ENCODE data around the gene LGALS13.
"Not testable (repeated sequence)": the region's sequence is repeated elsewhere in the genome, so short reads cannot be mapped to it uniquely, and the experiment has no call there.

LGALS13 gene

DNA sequence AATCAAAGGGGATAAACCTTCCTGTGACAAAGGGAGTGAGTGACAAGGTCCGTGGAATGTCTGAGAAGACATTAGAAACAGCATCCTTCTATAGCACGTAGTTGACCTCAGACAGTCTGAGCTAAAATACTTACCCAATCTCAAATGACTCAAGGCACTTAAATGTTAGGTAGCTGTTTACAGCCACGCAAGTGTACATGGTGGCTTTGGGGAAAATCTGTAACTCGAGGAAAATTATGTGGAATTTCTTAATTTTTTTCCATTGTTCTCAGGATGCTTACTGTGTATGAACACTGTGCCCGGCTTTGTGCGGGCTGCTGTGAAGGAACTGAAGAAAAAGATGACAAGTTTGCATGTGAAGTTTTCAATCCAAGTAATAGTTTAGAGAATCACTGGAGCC is 5.2 kb downstream of the LGALS13 start:
- H3K4me3 ChIP-seq (ENCODE audit: low read depth in 1 of 2, low read length in 2 of 2): no peak overlapping the region
- no peak overlapping the region for H3K27ac ChIP-seq (ENCODE audit: low read depth, low read length)
- peaks cover 0 to 4% of the 10 kb centered on the region in 2 donors for H3K27me3 ChIP-seq (ENCODE audit: control insufficient read depth in 1 of 2, insufficient read depth in 2 of 2, low read length in 2 of 2)
- no peaks in the 10 kb centered on the region for H3K36me3 ChIP-seq (ENCODE audit: control insufficient read depth in 1 of 2, insufficient read depth in 2 of 2, low read length in 2 of 2)
- H3K4me1 ChIP-seq (ENCODE audit: control insufficient read depth in 1 of 2, insufficient read depth in 2 of 2, low read length in 2 of 2): no peaks in the 10 kb centered on the region
- no peaks in the 10 kb centered on the region for H3K9me3 ChIP-seq (ENCODE audit: control insufficient read depth in 1 of 2, low read length in 2 of 2)
- H3K9ac ChIP-seq (ENCODE audit: low read depth in 1 of 2, low read length in 2 of 2): no peak overlapping the region

GRCh38 chr19:39613597-39613996 is 11.3 kb downstream of the LGALS13 start:
- Histone ChIP-seq H3K27ac (ENCODE audit: low read depth, low read length) (no peak overlapping the region), H3K36me3 (ENCODE audit: control insufficient read depth in 1 of 2, insufficient read depth in 2 of 2, low read length in 2 of 2) (no peaks in the 10 kb centered on the region), H3K4me3 (ENCODE audit: low read depth in 1 of 2, low read length in 2 of 2) (no peak overlapping the region), H3K27me3 (ENCODE audit: control insufficient read depth in 1 of 2, insufficient read depth in 2 of 2, low read length in 2 of 2) (no peaks in the 10 kb centered on the region), H3K9ac (ENCODE audit: low read depth in 1 of 2, low read length in 2 of 2) (no peak overlapping the region), H3K9me3 (ENCODE audit: control insufficient read depth in 1 of 2, low read length in 2 of 2) (peaks cover 0 to 4% of the 10 kb centered on the region in 2 donors), H3K4me1 (ENCODE audit: control insufficient read depth in 1 of 2, insufficient read depth in 2 of 2, low read length in 2 of 2) (no peaks in the 10 kb centered on the region)

DNA sequence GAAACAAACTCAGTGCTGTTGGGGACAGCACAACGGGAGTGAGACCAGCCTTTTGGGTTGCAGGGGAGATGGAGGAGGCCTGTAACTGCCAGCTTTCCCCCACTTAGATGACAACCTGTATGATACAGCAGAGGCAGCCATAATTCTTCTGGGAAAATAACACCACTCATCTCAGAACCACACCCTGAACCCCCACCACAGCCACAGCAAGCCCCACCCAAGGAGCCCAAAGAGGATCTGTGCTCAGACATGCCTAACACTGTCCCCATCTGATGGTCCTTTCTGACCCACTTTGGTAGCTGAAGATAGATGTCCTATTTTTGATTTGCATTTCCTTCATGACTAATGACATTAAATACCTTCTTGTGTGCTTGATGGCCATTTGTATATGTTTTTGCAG is 15.4 kb downstream of the LGALS13 start:
- H3K9me3 ChIP-seq (ENCODE audit: control insufficient read depth in 1 of 2, low read length in 2 of 2): peaks cover 0 to 4% of the 10 kb centered on the region in 2 donors
- H3K36me3 ChIP-seq (ENCODE audit: control insufficient read depth in 1 of 2, insufficient read depth in 2 of 2, low read length in 2 of 2): no peaks in the 10 kb centered on the region
- no peaks in the 10 kb centered on the region for H3K27me3 ChIP-seq (ENCODE audit: control insufficient read depth in 1 of 2, insufficient read depth in 2 of 2, low read length in 2 of 2)
- H3K27ac ChIP-seq (ENCODE audit: low read depth, low read length): no peak overlapping the region
- H3K4me1 ChIP-seq (ENCODE audit: control insufficient read depth in 1 of 2, insufficient read depth in 2 of 2, low read length in 2 of 2): no peaks in the 10 kb centered on the region
- no peak overlapping the region for H3K4me3 ChIP-seq (ENCODE audit: low read depth in 1 of 2, low read length in 2 of 2)
- H3K9ac ChIP-seq (ENCODE audit: low read depth in 1 of 2, low read length in 2 of 2): no peak overlapping the region

- Histone ChIP-seq H3K9ac (ENCODE audit: low read depth in 1 of 2, low read length in 2 of 2) (no peak overlapping the region), H3K9me3 (ENCODE audit: control insufficient read depth in 1 of 2, low read length in 2 of 2) (no peaks in the 10 kb centered on the region), H3K27me3 (ENCODE audit: control insufficient read depth in 1 of 2, insufficient read depth in 2 of 2, low read length in 2 of 2) (no peaks in the 10 kb centered on the region), H3K36me3 (ENCODE audit: control insufficient read depth in 1 of 2, insufficient read depth in 2 of 2, low read length in 2 of 2) (no peaks in the 10 kb centered on the region), H3K27ac (ENCODE audit: low read depth, low read length) (no peak overlapping the region), H3K4me3 (ENCODE audit: low read depth in 1 of 2, low read length in 2 of 2) (no peak overlapping the region), H3K4me1 (ENCODE audit: control insufficient read depth in 1 of 2, insufficient read depth in 2 of 2, low read length in 2 of 2) (no peaks in the 10 kb centered on the region)
Observed at GRCh38 chr19:39623946-39624345, 21.6 kb downstream of the LGALS13 start.

DNA sequence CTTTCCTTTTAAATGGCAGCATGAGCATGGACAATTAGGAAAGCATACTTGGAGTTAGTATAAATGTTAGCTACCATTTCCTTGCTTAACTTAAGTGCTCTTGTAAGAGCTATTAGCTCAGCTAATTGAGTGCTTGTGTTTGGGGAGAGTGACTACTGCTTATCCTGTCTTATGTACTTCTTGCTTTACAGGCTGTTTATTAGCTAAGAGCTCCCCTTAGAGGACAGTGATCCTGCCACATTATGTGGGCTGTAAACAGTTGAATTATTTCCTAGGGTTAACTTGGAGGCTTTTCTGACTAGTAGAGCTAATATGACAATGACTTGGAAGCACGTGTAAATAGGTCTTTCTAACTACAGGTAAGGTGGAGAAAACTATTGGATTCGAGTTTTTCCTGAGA is 25.3 kb downstream of the LGALS13 start:
- H3K27me3 ChIP-seq (ENCODE audit: control insufficient read depth in 1 of 2, insufficient read depth in 2 of 2, low read length in 2 of 2); H3K27ac ChIP-seq (ENCODE audit: low read depth, low read length); H3K9me3 ChIP-seq (ENCODE audit: control insufficient read depth in 1 of 2, low read length in 2 of 2); H3K4me3 ChIP-seq (ENCODE audit: low read depth in 1 of 2, low read length in 2 of 2); H3K9ac ChIP-seq (ENCODE audit: low read depth in 1 of 2, low read length in 2 of 2); H3K36me3 ChIP-seq (ENCODE audit: control insufficient read depth in 1 of 2, insufficient read depth in 2 of 2, low read length in 2 of 2); H3K4me1 ChIP-seq (ENCODE audit: control insufficient read depth in 1 of 2, insufficient read depth in 2 of 2, low read length in 2 of 2): not testable (repeated sequence)

DNA sequence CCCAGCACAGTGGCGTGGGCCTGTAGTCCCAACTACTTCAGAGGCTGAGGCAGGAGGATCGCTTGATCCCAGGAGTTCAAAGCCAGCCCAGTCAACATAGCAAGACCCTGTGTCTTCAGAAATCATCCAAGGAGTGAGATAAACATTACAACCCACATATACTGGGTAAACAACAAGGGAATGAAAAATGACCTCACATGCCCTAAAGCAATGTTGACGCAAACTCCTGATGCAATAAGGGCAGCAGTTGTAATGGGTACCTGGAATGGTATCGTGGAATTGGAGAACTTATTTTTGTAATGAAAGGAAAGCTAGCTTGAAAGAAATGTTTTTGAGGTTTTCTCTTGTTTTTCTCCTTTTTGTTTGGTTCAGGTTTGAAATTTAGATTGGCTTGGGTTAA is 28.9 kb downstream of the LGALS13 start:
- H3K9me3 ChIP-seq (ENCODE audit: control insufficient read depth in 1 of 2, low read length in 2 of 2): no peaks in the 10 kb centered on the region

DNA sequence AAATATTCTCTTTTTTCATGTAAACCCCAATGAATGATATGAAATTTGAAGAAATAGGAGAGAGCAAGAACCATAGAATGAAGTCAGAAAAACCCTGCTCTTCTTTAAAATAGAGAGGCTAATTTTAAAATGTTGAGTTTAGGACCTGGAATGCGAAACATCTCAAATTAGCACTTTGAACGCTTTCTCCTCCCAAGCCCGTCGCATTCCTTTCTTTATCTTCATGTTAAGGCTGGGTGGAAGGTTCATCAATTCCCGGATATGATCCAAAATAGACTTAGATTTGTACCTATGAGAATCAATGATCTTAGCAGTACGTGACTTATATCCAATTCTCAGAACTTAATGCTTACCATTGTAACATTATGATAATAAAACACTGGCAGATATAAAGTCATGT is 29.3 kb downstream of the LGALS13 start:
- Histone ChIP-seq H3K27ac (ENCODE audit: low read depth, low read length) (no peak overlapping the region), H3K36me3 (ENCODE audit: control insufficient read depth in 1 of 2, insufficient read depth in 2 of 2, low read length in 2 of 2) (no peaks in the 10 kb centered on the region), H3K9me3 (ENCODE audit: control insufficient read depth in 1 of 2, low read length in 2 of 2) (no peaks in the 10 kb centered on the region), H3K4me3 (ENCODE audit: low read depth in 1 of 2, low read length in 2 of 2) (no peak overlapping the region), H3K27me3 (ENCODE audit: control insufficient read depth in 1 of 2, insufficient read depth in 2 of 2, low read length in 2 of 2) (no peaks in the 10 kb centered on the region), H3K9ac (ENCODE audit: low read depth in 1 of 2, low read length in 2 of 2) (no peak overlapping the region), H3K4me1 (ENCODE audit: control insufficient read depth in 1 of 2, insufficient read depth in 2 of 2, low read length in 2 of 2) (no peaks in the 10 kb centered on the region)

More for the DNA sequence above, 28.9 kb downstream of the LGALS13 start:
- no peak overlapping the region for H3K4me3 ChIP-seq (ENCODE audit: low read depth in 1 of 2, low read length in 2 of 2)
- H3K4me1 ChIP-seq (ENCODE audit: control insufficient read depth in 1 of 2, insufficient read depth in 2 of 2, low read length in 2 of 2): no peaks in the 10 kb centered on the region
- no peaks in the 10 kb centered on the region for H3K27me3 ChIP-seq (ENCODE audit: control insufficient read depth in 1 of 2, insufficient read depth in 2 of 2, low read length in 2 of 2)
- no peaks in the 10 kb centered on the region for H3K36me3 ChIP-seq (ENCODE audit: control insufficient read depth in 1 of 2, insufficient read depth in 2 of 2, low read length in 2 of 2)
- no peak overlapping the region for H3K27ac ChIP-seq (ENCODE audit: low read depth, low read length)
- no peak overlapping the region for H3K9ac ChIP-seq (ENCODE audit: low read depth in 1 of 2, low read length in 2 of 2)

GRCh38 chr19:39637891-39638290 is 35.6 kb downstream of the LGALS13 start:
- Histone ChIP-seq H3K9ac (ENCODE audit: low read depth in 1 of 2, low read length in 2 of 2) (no peak overlapping the region), H3K27me3 (ENCODE audit: control insufficient read depth in 1 of 2, insufficient read depth in 2 of 2, low read length in 2 of 2) (peaks cover 0 to 4% of the 10 kb centered on the region in 2 donors), H3K9me3 (ENCODE audit: control insufficient read depth in 1 of 2, low read length in 2 of 2) (no peaks in the 10 kb centered on the region), H3K27ac (ENCODE audit: low read depth, low read length) (no peak overlapping the region), H3K36me3 (ENCODE audit: control insufficient read depth in 1 of 2, insufficient read depth in 2 of 2, low read length in 2 of 2) (no peaks in the 10 kb centered on the region), H3K4me1 (ENCODE audit: control insufficient read depth in 1 of 2, insufficient read depth in 2 of 2, low read length in 2 of 2) (no peaks in the 10 kb centered on the region), H3K4me3 (ENCODE audit: low read depth in 1 of 2, low read length in 2 of 2) (no peak overlapping the region)

DNA sequence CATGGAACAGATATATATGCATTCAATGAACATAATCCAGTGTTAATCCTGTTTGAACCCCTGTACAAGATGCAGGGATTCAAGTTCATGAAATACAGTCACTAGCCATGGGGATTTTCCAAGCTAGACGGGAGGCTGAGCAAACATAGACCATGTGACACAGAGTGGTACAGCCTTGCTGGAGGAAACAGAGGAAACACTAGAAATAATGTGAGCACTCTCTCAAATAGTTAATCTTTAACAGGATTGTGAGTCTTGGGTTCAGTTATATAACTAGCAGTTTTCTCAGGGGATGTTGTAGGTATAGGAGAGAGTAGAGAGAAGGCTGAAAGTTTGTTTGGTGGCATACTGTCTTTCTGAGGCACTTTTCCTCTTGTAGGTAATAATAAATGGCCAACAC is 39.4 kb downstream of the LGALS13 start:
- Histone ChIP-seq H3K9ac (ENCODE audit: low read depth in 1 of 2, low read length in 2 of 2) (no peak overlapping the region), H3K4me1 (ENCODE audit: control insufficient read depth in 1 of 2, insufficient read depth in 2 of 2, low read length in 2 of 2) (no peaks in the 10 kb centered on the region), H3K4me3 (ENCODE audit: low read depth in 1 of 2, low read length in 2 of 2) (no peak overlapping the region), H3K27ac (ENCODE audit: low read depth, low read length) (no peak overlapping the region), H3K9me3 (ENCODE audit: control insufficient read depth in 1 of 2, low read length in 2 of 2) (no peaks in the 10 kb centered on the region), H3K36me3 (ENCODE audit: control insufficient read depth in 1 of 2, insufficient read depth in 2 of 2, low read length in 2 of 2) (no peaks in the 10 kb centered on the region), H3K27me3 (ENCODE audit: control insufficient read depth in 1 of 2, insufficient read depth in 2 of 2, low read length in 2 of 2) (peaks cover 0 to 4% of the 10 kb centered on the region in 2 donors)

GRCh38 chr19:39643591-39643990 is 41.3 kb downstream of the LGALS13 start:
- Histone ChIP-seq H3K4me3 (ENCODE audit: low read depth in 1 of 2, low read length in 2 of 2) (no peak overlapping the region), H3K27ac (ENCODE audit: low read depth, low read length) (no peak overlapping the region), H3K27me3 (ENCODE audit: control insufficient read depth in 1 of 2, insufficient read depth in 2 of 2, low read length in 2 of 2) (no peaks in the 10 kb centered on the region), H3K4me1 (ENCODE audit: control insufficient read depth in 1 of 2, insufficient read depth in 2 of 2, low read length in 2 of 2) (no peaks in the 10 kb centered on the region), H3K9ac (ENCODE audit: low read depth in 1 of 2, low read length in 2 of 2) (no peak overlapping the region), H3K36me3 (ENCODE audit: control insufficient read depth in 1 of 2, insufficient read depth in 2 of 2, low read length in 2 of 2) (no peaks in the 10 kb centered on the region), H3K9me3 (ENCODE audit: control insufficient read depth in 1 of 2, low read length in 2 of 2) (no peaks in the 10 kb centered on the region)

GRCh38 chr19:39645800-39646411 is 43.6 kb downstream of the LGALS13 start:
- Histone ChIP-seq H3K4me3 (ENCODE audit: low read depth in 1 of 2, low read length in 2 of 2) (no peak overlapping the region), H3K27me3 (ENCODE audit: control insufficient read depth in 1 of 2, insufficient read depth in 2 of 2, low read length in 2 of 2) (no peaks in the 10 kb centered on the region), H3K27ac (ENCODE audit: low read depth, low read length) (no peak overlapping the region), H3K36me3 (ENCODE audit: control insufficient read depth in 1 of 2, insufficient read depth in 2 of 2, low read length in 2 of 2) (no peaks in the 10 kb centered on the region), H3K9ac (ENCODE audit: low read depth in 1 of 2, low read length in 2 of 2) (no peak overlapping the region), H3K4me1 (ENCODE audit: control insufficient read depth in 1 of 2, insufficient read depth in 2 of 2, low read length in 2 of 2) (no peaks in the 10 kb centered on the region), H3K9me3 (ENCODE audit: control insufficient read depth in 1 of 2, low read length in 2 of 2) (no peaks in the 10 kb centered on the region)

Measured in duodenal mucosa (tissue), 2 donors.